Lower leg skin (tissue), 4 donors: Measurements from ENCODE around the gene IGSF5. TPM values are rescaled to one million over a fixed set of nuclear protein-coding genes. Genes with fewer than 3 reads are reported as not detected.

Experiments used
- DNase-seq, 2 donors: peaks; one replicate each; pipeline ENCODE4 v3.0.0-alpha.2; 2019; ENCODE audit warnings: low spot score in 2 of 2
- H3K4me3 ChIP-seq: fragments of 200-600 bp; sonication (generic); 2 replicates; pipeline ENCODE4 v1.5.1; 2017; ENCODE audit warnings: mild to moderate bottlenecking, low read depth; ENCODE audit not compliant: poor library complexity, severe bottlenecking
- CTCF ChIP-seq, 3 donors: fragments of 450-650 bp; IDR thresholded peaks; one replicate each; pipeline ENCODE4 v1.5.1; 2016; ENCODE audit warnings: antibody characterized with exemption in 3 of 3, mild to moderate bottlenecking in 3 of 3, moderate library complexity in 2 of 3
- POLR2A ChIP-seq, 2 donors: fragments of 450-650 bp; IDR thresholded peaks; one replicate each; pipeline ENCODE4 v1.6.1; 2016 to 2017; ENCODE audit warnings: antibody characterized with exemption in 2 of 2, mild to moderate bottlenecking in 1 of 2, moderate library complexity in 1 of 2
- WGBS, 2 donors: methylation state at CpG; one replicate each; pipeline ENCODE4 v1.1.5; 2018; 5-methylcytosine and 5-hydroxymethylcytosine counted together
- intact Hi-C: fragments of 100-400 bp; cut with DNase I; formaldehyde crosslinking; loops from one replicate; pipeline ENCODE4 v1.15.0; 2023; ENCODE audit warnings: low total_unique reads
- total RNA-seq, 4 donors: library from RNA; depleted of rRNA; stranded (reverse); fragments of >200 nt; gene quantifications; one replicate each; pipeline ENCODE4 v1.1.0, GENCODE V29; 2016

Gene IGSF5
- total RNA-seq, 4 donors from 2014 or later: 1.2 to 1.4 (median 1.3) TPM; not detected in 1

DNA sequence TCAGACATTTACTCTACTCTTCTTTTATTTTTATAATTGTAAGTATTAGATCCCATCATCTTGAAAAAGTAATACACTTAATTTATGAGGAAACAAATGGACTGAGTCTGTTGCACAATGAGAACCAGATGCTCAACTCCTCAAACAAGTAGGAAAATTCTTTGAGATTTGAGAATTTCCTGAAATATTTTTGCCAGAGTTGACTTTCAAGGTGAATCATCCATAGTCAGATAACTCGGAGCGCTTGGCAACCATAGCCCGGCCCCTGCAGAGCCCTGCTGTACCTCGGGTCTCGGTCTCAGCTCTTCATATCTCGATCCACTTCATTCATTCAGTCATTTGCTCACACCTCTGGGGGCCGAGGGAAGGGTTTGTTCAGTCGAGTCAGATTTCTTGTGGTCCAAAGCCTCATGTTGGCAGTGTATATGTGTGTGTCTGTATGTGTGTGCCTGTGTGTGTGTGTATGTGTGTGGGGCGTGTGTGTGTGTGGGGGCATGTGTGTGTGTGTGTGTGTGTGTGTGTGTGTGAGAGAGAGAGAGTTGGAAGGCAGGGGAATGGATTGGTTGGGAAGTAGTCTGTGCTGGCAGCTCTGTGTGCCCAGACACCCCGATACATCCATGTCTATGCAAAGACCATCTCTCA is 104.2 kb downstream of the IGSF5 start:
- TF ChIP-seq POLR2A (IDR thresholded peaks at IDR 0.05) (no peak), CTCF (IDR thresholded peaks at IDR 0.05) (no peak)
- no peak overlapping the region for H3K4me3 ChIP-seq
- DNase-seq: no peak
- intact Hi-C loops: no loop called here
- WGBS, 2 donors: 50 to 57% methylated on average over 10 of the region's 10 CpGs

GRCh38 chr21:39850333-39850732 is 105.3 kb downstream of the IGSF5 start:
- intact Hi-C loops: loop anchor here (10.0 kb wide), 1 partner anchor 76 kb away; no protein-coding TSS in a partner anchor
- no peak for DNase-seq
- no peak overlapping the region for H3K4me3 ChIP-seq
- TF ChIP-seq POLR2A (IDR thresholded peaks at IDR 0.05) (no peak), CTCF (IDR thresholded peaks at IDR 0.05) (no peak)
- WGBS, 2 donors: 45 to 69% methylated on average over 1 to 2 of the region's 2 CpGs

DNA sequence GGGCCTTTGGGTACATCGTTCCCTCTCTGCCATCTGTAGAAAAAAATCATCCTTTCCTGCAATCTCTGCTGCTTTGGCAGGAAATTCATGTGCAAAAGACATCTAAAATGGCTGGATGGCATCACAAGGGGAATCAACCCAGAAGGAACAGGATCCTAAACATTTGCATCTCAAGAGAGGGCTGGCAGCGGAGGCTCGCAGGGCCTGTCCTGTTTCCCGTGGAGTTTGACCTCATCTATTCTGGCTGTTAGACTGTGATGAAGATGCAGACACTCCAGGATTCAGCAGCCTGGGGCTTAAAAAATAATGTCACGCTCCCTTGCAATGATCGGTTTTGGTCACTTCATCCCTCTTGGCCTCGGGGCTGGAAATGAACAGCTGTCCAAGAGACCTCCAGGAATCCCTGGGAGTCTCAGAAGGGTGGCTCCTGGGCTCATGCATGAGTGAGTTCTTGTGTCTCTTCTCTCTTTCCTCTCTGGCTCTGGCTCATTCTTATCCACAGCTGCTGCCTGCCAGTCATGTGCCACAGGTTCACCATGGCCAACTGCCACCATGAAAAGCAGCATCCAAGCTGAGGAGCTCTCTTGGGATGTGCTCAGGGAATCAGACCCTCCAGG is 106.1 kb downstream of the IGSF5 start:
- TF ChIP-seq POLR2A (IDR thresholded peaks at IDR 0.05): no peak
- no peak for TF ChIP-seq CTCF (IDR thresholded peaks at IDR 0.05)
- intact Hi-C loops: loop anchor here (10.0 kb wide), 1 partner anchor 76 kb away; no protein-coding TSS in a partner anchor
- 82% methylated on average over 7 of the region's 7 CpGs for WGBS, 2 donors
- no peak for DNase-seq
- no peak overlapping the region for H3K4me3 ChIP-seq

Other genes starting within 250 kb of the IGSF5 start
- gene B3GALT5, start 132.2 kb upstream of the IGSF5 start, total RNA-seq: 1 to 10 TPM in 3 of 4 donors, under 1 TPM in 1; 0.89 to 7.6 (median 4.1) TPM
- gene PCP4, start 122.3 kb downstream of the IGSF5 start, total RNA-seq: 1 to 10 TPM in 3 of 4 donors, under 1 TPM in 1; 0.83 to 5.8 (median 1.2) TPM